H7 (cell line): ENCODE results near the gene MTOR. TPM values are rescaled to one million over a fixed set of nuclear protein-coding genes. Genes with fewer than 3 reads are reported as not detected.
"Not testable (repeated sequence)": the region's sequence is repeated elsewhere in the genome, so short reads cannot be mapped to it uniquely, and the experiment has no call there.

Experiments
- DNase-seq: peaks from one replicate; pipeline ENCODE4 v3.0.0; 2012
- H3K27me3 ChIP-seq: 2 replicates; pipeline ENCODE4 v1.6.0; 2011; ENCODE audit warnings: mild to moderate bottlenecking, low read length; ENCODE audit not compliant: control insufficient read depth, insufficient read depth
- H3K36me3 ChIP-seq: replicated peaks from 2 replicates; pipeline ENCODE4 v1.5.1; 2011; ENCODE audit warnings: low read length; ENCODE audit not compliant: control insufficient read depth, insufficient read depth
- H3K4me3 ChIP-seq: 2 replicates; pipeline ENCODE4 v1.5.1; 2011; ENCODE audit warnings: low read depth, mild to moderate bottlenecking, control low read depth, low read length, moderate library complexity; ENCODE audit not compliant: insufficient read depth
- total RNA-seq: library from RNA; depleted of rRNA; stranded (reverse); fragments of >200 nt; shearing (Covaris generic); gene quantifications from 2 replicates; pipeline ENCODE4 v1.2.3, GENCODE V29; 2014

MTOR gene
- total RNA-seq, 1 experiment from 2014 or later = 74.4 TPM

- not testable (repeated sequence) for H3K27me3 ChIP-seq, H3K4me3 ChIP-seq
- H3K36me3 ChIP-seq = peaks cover 67% of the 10 kb centered on the region
Observed at GRCh38 chr1:11073398-11073797, 189.0 kb downstream of the MTOR start.

GRCh38 chr1:11072216-11072917 is 190.0 kb downstream of the MTOR start:
- no peaks in the 10 kb centered on the region for H3K27me3 ChIP-seq
- H3K4me3 ChIP-seq = no peak overlapping the region
- H3K36me3 ChIP-seq = peaks cover 72% of the 10 kb centered on the region
- peak; percentile 59 for DNase-seq

More at GRCh38 chr1:11073398-11073797, 189.0 kb downstream of the MTOR start:
- DNase-seq = not testable (repeated sequence)

GRCh38 chr1:11071463-11072215 is 190.7 kb downstream of the MTOR start:
- no peak overlapping the region for H3K4me3 ChIP-seq
- H3K27me3 ChIP-seq = no peaks in the 10 kb centered on the region
- no peak for DNase-seq
- peaks cover 68% of the 10 kb centered on the region for H3K36me3 ChIP-seq

GRCh38 chr1:11070876-11071275 is 191.5 kb downstream of the MTOR start:
- DNase-seq = no peak
- H3K4me3 ChIP-seq = no peak overlapping the region
- peaks cover 68% of the 10 kb centered on the region for H3K36me3 ChIP-seq
- H3K27me3 ChIP-seq = no peaks in the 10 kb centered on the region

- Histone ChIP-seq H3K27me3 (no peaks in the 10 kb centered on the region), H3K4me3 (no peak overlapping the region), H3K36me3 (peaks cover 59% of the 10 kb centered on the region)
- DNase-seq = no peak
Observed at GRCh38 chr1:11068600-11069473, 193.5 kb downstream of the MTOR start.

- Histone ChIP-seq H3K4me3 (no peak overlapping the region), H3K36me3 (peaks cover 57% of the 10 kb centered on the region), H3K27me3 (no peaks in the 10 kb centered on the region)
- no peak for DNase-seq
Observed at GRCh38 chr1:11067716-11068599, 194.4 kb downstream of the MTOR start.

GRCh38 chr1:11065796-11066195 is 196.6 kb downstream of the MTOR start:
- DNase-seq = no peak
- no peak overlapping the region for H3K4me3 ChIP-seq
- H3K27me3 ChIP-seq = no peaks in the 10 kb centered on the region
- H3K36me3 ChIP-seq = peaks cover 41% of the 10 kb centered on the region

GRCh38 chr1:11064942-11065341 is 197.4 kb downstream of the MTOR start:
- Histone ChIP-seq H3K36me3 (peaks cover 37% of the 10 kb centered on the region), H3K27me3 (no peaks in the 10 kb centered on the region), H3K4me3 (no peak overlapping the region)
- no peak for DNase-seq

- not testable (repeated sequence) for H3K4me3 ChIP-seq, H3K27me3 ChIP-seq
- DNase-seq = peak; percentile 69
- peaks cover 29% of the 10 kb centered on the region for H3K36me3 ChIP-seq
Observed at GRCh38 chr1:11063937-11064537, 198.3 kb downstream of the MTOR start.

GRCh38 chr1:11062965-11063401 is 199.4 kb downstream of the MTOR start:
- Histone ChIP-seq H3K27me3 (no peaks in the 10 kb centered on the region), H3K36me3 (peaks cover 20% of the 10 kb centered on the region), H3K4me3 (no peak overlapping the region)
- DNase-seq = no peak

GRCh38 chr1:11061652-11062365 is 200.5 kb downstream of the MTOR start:
- no peak for DNase-seq
- peaks cover 18% of the 10 kb centered on the region for H3K36me3 ChIP-seq
- no peaks in the 10 kb centered on the region for H3K27me3 ChIP-seq
- no peak overlapping the region for H3K4me3 ChIP-seq

- Histone ChIP-seq H3K36me3 (peaks cover 20% of the 10 kb centered on the region), H3K4me3 (peak within 1 kb of the TSS; percentile 98), H3K27me3 (no peaks in the 10 kb centered on the region)
- DNase-seq = peak; percentile 100
Observed at GRCh38 chr1:11059968-11060830, 202.2 kb downstream of the MTOR start, which contains the start of gene SRM. SRM (minus strand) TSS chr1:11060018; CDS start chr1:11059943, 75 bp downstream.
